ENCODE measurements around the gene WWC1. TPM values are rescaled to one million over a fixed set of nuclear protein-coding genes. Genes with fewer than 3 reads are reported as not detected.

Gene WWC1
- total and polyA plus RNA-seq, 12 donors: 0.79 to 7.8 (median 1.2) TPM

- intact Hi-C loops (cut with DNase I): no loop called here
- 52 to 56% methylated on average over 3 of the region's 3 CpGs for WGBS, 2 donors
- H3K4me3 ChIP-seq: no peak overlapping the region
- H3K4me1 ChIP-seq: peaks cover 0 to 11% (median 0%) of the 10 kb centered on the region in 9 donors
- no peaks in the 10 kb centered on the region for H3K9me3 ChIP-seq
- ATAC-seq (peak in 1 of 8 donors; percentile 11), DNase-seq (no peak)
- H3K27ac ChIP-seq: no peak overlapping the region
- no peaks in the 10 kb centered on the region for H3K36me3 ChIP-seq
- H3K27me3 ChIP-seq: peaks cover 0 to 5% (median 1%) of the 10 kb centered on the region in 7 donors
- TF ChIP-seq CTCF (IDR thresholded peaks at IDR 0.05): no peak
These were observed 74.7 kb downstream of the WWC1 start for GRCh38 chr5:168366116-168366515.

- DNase-seq (no peak), ATAC-seq (no peak)
- Histone ChIP-seq H3K36me3 (no peaks in the 10 kb centered on the region), H3K4me3 (no peak overlapping the region), H3K4me1 (peaks cover 0 to 11% (median 0%) of the 10 kb centered on the region in 9 donors), H3K9me3 (no peaks in the 10 kb centered on the region), H3K27me3 (peaks cover 0 to 5% (median 0%) of the 10 kb centered on the region in 7 donors), H3K27ac (no peak overlapping the region)
- TF ChIP-seq CTCF (IDR thresholded peaks at IDR 0.05): no peak
- WGBS, 2 donors: 65 to 72% methylated on average over 3 of the region's 3 CpGs
- intact Hi-C loops (cut with DNase I): no loop called here
These were observed 77.4 kb downstream of the WWC1 start for GRCh38 chr5:168368854-168369253.

- Histone ChIP-seq H3K4me1 (peaks cover 0 to under 1% (median 0%) of the 10 kb centered on the region in 9 donors), H3K27me3 (peaks cover 0 to 5% (median 0%) of the 10 kb centered on the region in 7 donors), H3K27ac (no peak overlapping the region), H3K9me3 (no peaks in the 10 kb centered on the region), H3K4me3 (no peak overlapping the region), H3K36me3 (no peaks in the 10 kb centered on the region)
- no peak for TF ChIP-seq CTCF (IDR thresholded peaks at IDR 0.05)
- ATAC-seq: no peak
- intact Hi-C loops (cut with DNase I): no loop called here
- no peak for DNase-seq
- WGBS, 2 donors: 88 to 95% methylated on average over 4 of the region's 4 CpGs
These were observed 79.4 kb downstream of the WWC1 start for GRCh38 chr5:168370831-168371230.

GRCh38 chr5:168372356-168372946, 81.0 kb downstream of the WWC1 start:
- H3K27me3 ChIP-seq: peaks cover 0 to 5% (median 0%) of the 10 kb centered on the region in 7 donors
- H3K27ac ChIP-seq: no peak overlapping the region
- H3K4me3 ChIP-seq: no peak overlapping the region
- H3K36me3 ChIP-seq: no peaks in the 10 kb centered on the region
- no peak for ATAC-seq
- H3K9me3 ChIP-seq: no peaks in the 10 kb centered on the region
- intact Hi-C loops (cut with DNase I): no loop called here
- DNase-seq: no peak
- 75 to 83% methylated on average over 2 of the region's 2 CpGs for WGBS, 2 donors
- no peaks in the 10 kb centered on the region for H3K4me1 ChIP-seq
- TF ChIP-seq CTCF (IDR thresholded peaks at IDR 0.05): no peak

All from heart right ventricle (tissue), 16 donors.